ENCODE measurements around the gene TRPM5.

GRCh38 chr11:2421226-2421994 is 22.9 kb downstream of the TRPM5 start:
- TF ChIP-seq CTCF (IDR thresholded peaks at IDR 0.05) (no peak), EZH2 (IDR thresholded peaks at IDR 0.05; ENCODE audit: borderline replicate concordance, insufficient read depth, low read depth, low read length, poor library complexity, severe bottlenecking) (no peak)
